ENCODE measurements around the gene ARHGEF3. TPM values are rescaled to one million over a fixed set of nuclear protein-coding genes. Genes with fewer than 3 reads are reported as not detected.

Gene ARHGEF3
- polyA plus RNA-seq, 1 donor from 2014 or later = 4.1 TPM

DNA sequence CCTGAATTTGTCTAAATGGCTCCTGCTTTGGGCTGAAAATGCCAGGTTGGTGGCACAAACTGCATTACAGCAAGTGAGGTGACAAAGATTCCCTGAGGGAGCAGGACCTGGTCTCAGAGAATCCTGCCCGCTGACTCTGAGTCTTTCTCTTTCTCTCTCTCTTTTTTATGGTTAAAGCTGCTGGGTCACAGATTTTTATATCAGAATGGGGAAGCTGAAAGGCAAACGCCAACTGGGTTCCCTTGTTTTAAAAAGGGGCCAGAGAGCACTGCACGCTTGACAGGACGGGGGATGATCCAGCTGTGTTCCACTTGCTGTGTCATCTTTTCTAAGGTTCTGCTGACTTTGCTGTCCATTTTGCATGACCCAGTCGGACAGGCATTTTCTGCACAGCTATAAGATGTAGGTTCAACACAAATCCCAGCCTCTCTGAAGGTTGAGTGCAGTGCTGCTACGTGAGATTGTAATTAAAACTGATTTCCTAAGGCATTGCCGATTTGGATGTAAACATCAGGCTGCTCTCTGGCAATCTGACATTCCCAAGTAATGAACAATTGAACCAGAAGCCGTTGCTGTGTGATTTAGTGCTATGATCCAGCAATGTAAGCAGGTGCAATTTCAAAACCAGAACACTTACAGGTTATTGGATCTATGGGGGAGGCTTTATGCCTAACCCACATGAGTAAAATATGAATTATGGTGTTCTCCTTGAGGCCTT lies 25.8 kb downstream of the ARHGEF3 start:
- Histone ChIP-seq H3K27me3 (ENCODE audit: insufficient read depth, low read depth, low read length) (no peaks in the 10 kb centered on the region), H3K9me2 (ENCODE audit: insufficient read depth, low read length) (no peaks in the 10 kb centered on the region), H4K20me1 (ENCODE audit: insufficient read depth) (no peaks in the 10 kb centered on the region), H3K36me3 (ENCODE audit: insufficient read depth, low read length) (no peaks in the 10 kb centered on the region), H3K9ac (ENCODE audit: low read length) (peak overlapping the region; percentile 24), H2AFZ (ENCODE audit: low read depth, low read length) (no peak overlapping the region), H3K4me3 (ENCODE audit: low read length) (no peak overlapping the region), H3F3A (ENCODE audit: insufficient read depth, low read length, poor library complexity, severe bottlenecking) (no peaks in the 10 kb centered on the region), H3K79me2 (replicated peaks; ENCODE audit: insufficient read depth, low read length) (no peaks in the 10 kb centered on the region), H3K4me2 (ENCODE audit: low read length) (no peak overlapping the region), H3K9me3 (ENCODE audit: low read length) (no peaks in the 10 kb centered on the region), H3K27ac (ENCODE audit: low read length) (peak overlapping the region; percentile 28)
- peak; percentile 4 for TF ChIP-seq POLR2AphosphoS5 (IDR thresholded peaks at IDR 0.05)
- no peak for TF ChIP-seq SMC3 (conservative IDR thresholded peaks at IDR 0.05; ENCODE audit: poor library complexity)

DNA sequence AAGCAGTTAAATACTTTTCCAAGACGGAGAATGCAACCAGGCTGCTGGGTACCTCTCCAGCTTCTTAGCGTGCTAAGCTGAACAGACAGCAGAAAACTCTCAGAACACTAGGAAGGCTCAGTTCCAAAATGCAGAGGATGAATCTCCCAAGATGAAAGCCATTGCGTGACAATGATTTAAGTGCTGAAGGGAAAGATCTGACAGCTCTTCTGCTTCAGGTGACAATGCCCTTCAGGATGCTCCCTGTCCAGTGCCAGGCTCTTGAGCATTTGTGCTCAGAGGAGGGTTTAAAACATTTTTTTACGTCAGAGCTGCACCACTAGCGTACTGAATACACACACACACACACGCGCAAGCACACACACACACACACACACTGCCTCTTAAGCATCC lies 26.3 kb downstream of the ARHGEF3 start:
- no peaks in the 10 kb centered on the region for H3K27me3 ChIP-seq (ENCODE audit: insufficient read depth, low read depth, low read length)
- no peaks in the 10 kb centered on the region for H3K9me3 ChIP-seq (ENCODE audit: low read length)
- H2AFZ ChIP-seq (ENCODE audit: low read depth, low read length) = no peak overlapping the region
- no peaks in the 10 kb centered on the region for H4K20me1 ChIP-seq (ENCODE audit: insufficient read depth)
- no peaks in the 10 kb centered on the region for H3K36me3 ChIP-seq (ENCODE audit: insufficient read depth, low read length)
- peak overlapping the region; percentile 24 for H3K9ac ChIP-seq (ENCODE audit: low read length)
- no peak for TF ChIP-seq RAD21 (conservative IDR thresholded peaks at IDR 0.05)
- no peak for TF ChIP-seq SMC3 (conservative IDR thresholded peaks at IDR 0.05; ENCODE audit: poor library complexity)
- no peak for TF ChIP-seq EZH2 (IDR thresholded peaks at IDR 0.05; ENCODE audit: borderline replicate concordance, insufficient read depth, low read length, poor library complexity, severe bottlenecking)
- TF ChIP-seq EP300 (conservative IDR thresholded peaks at IDR 0.05; ENCODE audit: poor library complexity, severe bottlenecking) = no peak
- TF ChIP-seq REST (IDR thresholded peaks at IDR 0.05; ENCODE audit: borderline replicate concordance) = no peak
- TF ChIP-seq CTCF (IDR thresholded peaks at IDR 0.05; ENCODE audit: poor library complexity, severe bottlenecking) = no peak
- TF ChIP-seq MXI1 (conservative IDR thresholded peaks at IDR 0.05; ENCODE audit: poor library complexity, severe bottlenecking) = no peak
- TF ChIP-seq TAF1 (IDR thresholded peaks at IDR 0.05; ENCODE audit: low read depth) = no peak
- no peaks in the 10 kb centered on the region for H3K79me2 ChIP-seq (replicated peaks; ENCODE audit: insufficient read depth, low read length)
- peak overlapping the region; percentile 28 for H3K27ac ChIP-seq (ENCODE audit: low read length)
- H3K9me2 ChIP-seq (ENCODE audit: insufficient read depth, low read length) = no peaks in the 10 kb centered on the region
- no peak overlapping the region for H3K4me2 ChIP-seq (ENCODE audit: low read length)
- no peaks in the 10 kb centered on the region for H3F3A ChIP-seq (ENCODE audit: insufficient read depth, low read length, poor library complexity, severe bottlenecking)
- H3K4me3 ChIP-seq (ENCODE audit: low read length) = no peak overlapping the region
